ENCODE measurements around the gene PRPSAP1.

- TF ChIP-seq CTCF (IDR thresholded peaks at IDR 0.05) (no peak), POLR2A (IDR thresholded peaks at IDR 0.05) (no peak)
Observed at GRCh38 chr17:76337413-76337777, 16.3 kb downstream of the PRPSAP1 start.

All from upper lobe of left lung (tissue), 4 donors.